A549 (cell line): ENCODE results near the gene RTN4IP1. TPM values are rescaled to one million over a fixed set of nuclear protein-coding genes. Genes with fewer than 3 reads are reported as not detected.

ENCODE experiments used
- ATAC-seq, 2 experiments: fragments of 200-7000 bp in 1 of 2; fragments of >200 bp in 1 of 2; cut with Nextera tagmentation in 1 of 2; cut with Tn5 transposase in 1 of 2; 3 replicates each; pipeline versions ENCODE4 v1.8.0 to v1.9.1; 2018 to 2020; ENCODE audit warnings: mild to moderate bottlenecking in 1 of 2, moderate library complexity in 1 of 2
- CTCF ChIA-PET: fragments of 300-600 bp; sonication (Branson Sonifier 250); formaldehyde crosslinking; extraction: SDS; loops from one replicate; lab custom pipeline; 2021; ENCODE audit warnings: antibody characterized with exemption, inconsistent platforms; lab: Yijun Ruan, JAX
- POLR2A ChIA-PET: fragments of 350-600 bp; formaldehyde crosslinking; extraction: SDS; loops from one replicate; lab custom pipeline; 2021; ENCODE audit warnings: antibody characterized with exemption, inconsistent platforms; lab: Yijun Ruan, JAX
- DNase-seq, 2 experiments: peaks; one replicate each; pipeline versions ENCODE4 v3.0.0 to v3.0.0-alpha.2; 2011 to 2016; ENCODE audit warnings: low read depth in 1 of 2, low spot score in 1 of 2
- FAIRE-seq: peaks from 2 replicates; lab custom pipeline; 2011; peaks lifted over from hg19 to GRCh38; lab: Jason Lieb, UNC
- H3K27ac ChIP-seq, 2 experiments: fragments of >200 bp; sonication (Bioruptor Twin); formaldehyde crosslinking; 3 replicates each; pipeline ENCODE4 v1.5.1; 2016 to 2017
- H3K4me1 ChIP-seq: fragments of >200 bp; sonication (Bioruptor Twin); formaldehyde crosslinking; 3 replicates; pipeline ENCODE4 v1.6.1; 2016
- H3K4me2 ChIP-seq: fragments of >200 bp; sonication (Bioruptor Twin); formaldehyde crosslinking; 3 replicates; pipeline ENCODE4 v1.6.1; 2016
- H3K4me3 ChIP-seq: fragments of >200 bp; sonication (Bioruptor Twin); formaldehyde crosslinking; 3 replicates; pipeline ENCODE4 v1.5.1; 2016
- H3K9me3 ChIP-seq: fragments of >200 bp; sonication (Bioruptor Twin); formaldehyde crosslinking; 3 replicates; pipeline ENCODE4 v1.6.1; 2016
- CHD2 ChIP-seq: fragments of 150-350 bp; IDR thresholded peaks from 2 replicates; pipeline ENCODE4 v1.6.1; 2014; ENCODE audit warnings: low read length; ENCODE audit not compliant: partially characterized antibody
- FOSB ChIP-seq: fragments of 250-450 bp; sonication (Bioruptor Pico); IDR thresholded peaks from 2 replicates; pipeline ENCODE4 v1.5.0; 2020; ENCODE audit warnings: mild to moderate bottlenecking, moderate library complexity
- FOSL2 ChIP-seq, 2 experiments: fragments of 450-650 bp in 1 of 2; fragments of >200 bp in 1 of 2; sonication (Bioruptor Twin) in 1 of 2; formaldehyde crosslinking; IDR thresholded peaks; 2 replicates each; pipeline versions ENCODE4 v1.5.0 to v1.6.1; 2016 to 2020; ENCODE audit warnings: mild to moderate bottlenecking in 1 of 2, moderate library complexity in 1 of 2
- HOXA7 ChIP-seq: fragments of 250-450 bp; sonication (Bioruptor Pico); IDR thresholded peaks from 2 replicates; pipeline ENCODE4 v1.5.0; 2020; ENCODE audit warnings: mild to moderate bottlenecking, moderate library complexity
- HOXB13 ChIP-seq: fragments of 250-450 bp; sonication (Bioruptor Pico); IDR thresholded peaks from 2 replicates; pipeline ENCODE4 v1.5.0; 2020; ENCODE audit warnings: low read depth, mild to moderate bottlenecking, moderate library complexity
- HOXB5 ChIP-seq: fragments of 250-450 bp; sonication (Bioruptor Pico); IDR thresholded peaks from 2 replicates; pipeline ENCODE4 v1.5.0; 2020; ENCODE audit warnings: mild to moderate bottlenecking, moderate library complexity
- JUNB ChIP-seq: fragments of >200 bp; sonication (Bioruptor Twin); formaldehyde crosslinking; IDR thresholded peaks from 2 replicates; pipeline ENCODE4 v1.6.1; 2016
- KDM1A ChIP-seq: fragments of 200-600 bp; sonication (generic); IDR thresholded peaks from 2 replicates; pipeline ENCODE4 v1.6.1; 2016; ENCODE audit warnings: low read depth, mild to moderate bottlenecking
- KDM5A ChIP-seq: fragments of 200-600 bp; sonication (generic); IDR thresholded peaks from 2 replicates; pipeline ENCODE4 v1.6.1; 2016; ENCODE audit warnings: antibody characterized with exemption, mild to moderate bottlenecking
- MAFK ChIP-seq: fragments of 450-650 bp; IDR thresholded peaks from 2 replicates; pipeline ENCODE4 v1.6.1; 2014; ENCODE audit not compliant: partially characterized antibody
- NFE2L2 ChIP-seq: fragments of 150-350 bp; conservative IDR thresholded peaks from 2 replicates; pipeline ENCODE4 v1.6.1; 2014; ENCODE audit warnings: low read length
- NPAS2 ChIP-seq: fragments of 250-450 bp; sonication (Bioruptor Pico); IDR thresholded peaks from 2 replicates; pipeline ENCODE4 v1.8.0; 2022; ENCODE audit warnings: mild to moderate bottlenecking, moderate library complexity, borderline replicate concordance
- PHF8 ChIP-seq: fragments of 200-600 bp; sonication (generic); IDR thresholded peaks from 2 replicates; pipeline ENCODE4 v1.6.1; 2016; ENCODE audit warnings: low read depth, mild to moderate bottlenecking, antibody characterized with exemption, moderate library complexity, borderline replicate concordance
- POLR2AphosphoS2 ChIP-seq: conservative IDR thresholded peaks from 2 replicates; pipeline ENCODE4 v1.6.1; 2012; ENCODE audit warnings: low read length, improper control_type of control experiment, inconsistent platforms
- RARB ChIP-seq: fragments of 250-450 bp; sonication (Bioruptor Pico); IDR thresholded peaks from 2 replicates; pipeline ENCODE4 v1.8.0; 2021; ENCODE audit warnings: mild to moderate bottlenecking, moderate library complexity
- SREBF2 ChIP-seq: fragments of 450-650 bp; IDR thresholded peaks from 2 replicates; pipeline ENCODE4 v1.6.1; 2014; ENCODE audit warnings: mild to moderate bottlenecking, moderate library complexity
- TFCP2L1 ChIP-seq: fragments of 250-450 bp; sonication (Bioruptor Pico); IDR thresholded peaks from 2 replicates; pipeline ENCODE4 v1.5.0; 2021; ENCODE audit warnings: mild to moderate bottlenecking
- TP53 ChIP-seq: fragments of 250-450 bp; sonication (Bioruptor Pico); IDR thresholded peaks from 2 replicates; pipeline ENCODE4 v1.5.0; 2021; ENCODE audit warnings: mild to moderate bottlenecking, moderate library complexity
- ZFP36 ChIP-seq: fragments of 450-650 bp; IDR thresholded peaks from 2 replicates; pipeline ENCODE4 v1.6.1; 2014; ENCODE audit warnings: borderline replicate concordance; ENCODE audit not compliant: partially characterized antibody
- ZSCAN20 ChIP-seq: fragments of 250-450 bp; sonication (Bioruptor Pico); IDR thresholded peaks from 2 replicates; pipeline ENCODE4 v1.8.0; 2022; ENCODE audit warnings: mild to moderate bottlenecking, moderate library complexity
- WGBS: methylation state at CpG from one replicate; pipeline ENCODE4 v1.1.6; 2017; ENCODE audit errors: missing lambda C conversion rate; 5-methylcytosine and 5-hydroxymethylcytosine counted together
- polyA plus RNA-seq, 4 experiments: library from polyadenylated mRNA; depleted of rRNA in 3 of 4; stranded (reverse); fragments of >200 nt; fragmentation: RNase III in 1 of 4; extraction: RNeasy Plus Mini Kit Qiagen cat#74134 plus additional on column Dnase treatment in 1 of 4; gene quantifications; 2 replicates in 3 of 4; 3 replicates in 1 of 4; pipeline ENCODE4 v1.2.3, GENCODE V29; 2011 to 2017
- TF ChIP-seq, protein P1 (sequence below): IDR thresholded peaks from 2 replicates; pipeline ENCODE4 v1.6.1; 2012
- TF ChIP-seq, protein P2 (sequence below): fragments of 450-650 bp; IDR thresholded peaks from 2 replicates; pipeline ENCODE4 v1.6.1; 2014; ENCODE audit warnings: antibody characterized with exemption
- TF ChIP-seq, protein P3 (sequence below): IDR thresholded peaks from 2 replicates; pipeline ENCODE4 v1.6.1; 2012

Gene RTN4IP1
- polyA plus RNA-seq, 2 of the 4 experiments (the other 2 are of a cell fraction), result 13.9 to 15.1 TPM

DNA sequence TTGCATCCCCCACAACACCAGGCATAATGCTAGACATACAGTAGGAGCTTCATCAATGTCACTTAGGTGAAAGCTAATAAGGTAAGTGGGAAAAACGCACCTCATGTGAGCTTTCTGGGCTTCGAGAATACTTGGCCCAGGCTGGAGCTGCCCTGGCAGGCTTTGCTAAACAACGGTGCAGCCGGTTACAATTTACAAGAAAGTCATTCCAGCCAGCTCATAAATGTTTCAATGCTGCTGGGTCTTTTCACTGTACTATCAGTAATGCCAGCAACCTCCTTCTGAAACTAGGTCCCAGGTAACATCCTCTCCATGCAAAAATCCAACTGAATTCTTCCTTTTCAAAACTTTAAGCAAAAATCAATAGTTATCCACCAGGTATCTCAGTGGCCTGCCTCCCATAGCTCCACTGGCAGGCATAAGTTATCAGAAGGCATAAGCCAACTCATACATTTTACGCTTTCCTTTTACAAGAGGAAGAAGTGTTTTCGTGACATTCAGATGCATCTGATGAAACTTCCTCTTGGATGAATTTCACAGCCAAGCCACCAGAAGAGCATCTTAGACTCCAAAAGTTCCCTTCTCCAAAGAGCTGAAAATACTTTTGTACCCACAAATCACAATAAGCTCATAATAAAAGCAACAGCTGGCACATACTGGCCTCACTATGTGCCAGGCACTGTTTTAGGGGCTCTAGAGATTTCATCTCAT, 56.3 kb downstream of the RTN4IP1 start:
- ChIA-PET CTCF (interaction anchor here (1.1 to 2.1 kb wide), 5 partner anchors 11 to 428 kb away, joined by 3 to 12 read pairs (median 3); no protein-coding TSS in a partner anchor), POLR2A (no interaction called here)
- ATAC-seq (no peak), FAIRE-seq (no peak), DNase-seq (no peak)
- WGBS, result 96% methylated on average over 6 of the region's 6 CpGs
- H3K4me2 ChIP-seq, result no peak overlapping the region
- TF ChIP-seq, protein P1, sequence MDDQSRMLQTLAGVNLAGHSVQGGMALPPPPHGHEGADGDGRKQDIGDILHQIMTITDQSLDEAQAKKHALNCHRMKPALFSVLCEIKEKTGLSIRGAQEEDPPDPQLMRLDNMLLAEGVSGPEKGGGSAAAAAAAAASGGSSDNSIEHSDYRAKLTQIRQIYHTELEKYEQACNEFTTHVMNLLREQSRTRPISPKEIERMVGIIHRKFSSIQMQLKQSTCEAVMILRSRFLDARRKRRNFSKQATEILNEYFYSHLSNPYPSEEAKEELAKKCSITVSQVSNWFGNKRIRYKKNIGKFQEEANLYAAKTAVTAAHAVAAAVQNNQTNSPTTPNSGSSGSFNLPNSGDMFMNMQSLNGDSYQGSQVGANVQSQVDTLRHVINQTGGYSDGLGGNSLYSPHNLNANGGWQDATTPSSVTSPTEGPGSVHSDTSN, result no peak
- TF ChIP-seq HOXB13 (CRISPR knock-in tag) (no peak), POLR2AphosphoS2 (no peak), SREBF2 (no peak), NPAS2 (CRISPR knock-in tag) (no peak), TP53 (CRISPR knock-in tag) (no peak), FOSB (CRISPR knock-in tag) (no peak), MAFK (no peak), RARB (no peak), KDM1A (no peak), FOSL2 (IDR thresholded peaks at IDR 0.05) (no peak), FOSL2 (CRISPR knock-in tag; IDR thresholded peaks at IDR 0.05) (no peak), ZSCAN20 (CRISPR knock-in tag) (no peak), PHF8 (no peak), NFE2L2 (no peak), ZFP36 (no peak), JUNB (no peak), TFCP2L1 (no peak), HOXA7 (CRISPR knock-in tag) (no peak)
- TF ChIP-seq, protein P2, sequence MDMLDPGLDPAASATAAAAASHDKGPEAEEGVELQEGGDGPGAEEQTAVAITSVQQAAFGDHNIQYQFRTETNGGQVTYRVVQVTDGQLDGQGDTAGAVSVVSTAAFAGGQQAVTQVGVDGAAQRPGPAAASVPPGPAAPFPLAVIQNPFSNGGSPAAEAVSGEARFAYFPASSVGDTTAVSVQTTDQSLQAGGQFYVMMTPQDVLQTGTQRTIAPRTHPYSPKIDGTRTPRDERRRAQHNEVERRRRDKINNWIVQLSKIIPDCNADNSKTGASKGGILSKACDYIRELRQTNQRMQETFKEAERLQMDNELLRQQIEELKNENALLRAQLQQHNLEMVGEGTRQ, result no peak
- TF ChIP-seq, protein P3, sequence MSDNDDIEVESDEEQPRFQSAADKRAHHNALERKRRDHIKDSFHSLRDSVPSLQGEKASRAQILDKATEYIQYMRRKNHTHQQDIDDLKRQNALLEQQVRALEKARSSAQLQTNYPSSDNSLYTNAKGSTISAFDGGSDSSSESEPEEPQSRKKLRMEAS, result no peak
- H3K27ac ChIP-seq, result no peak overlapping the region
- H3K9me3 ChIP-seq, result no peaks in the 10 kb centered on the region
- no peak overlapping the region for H3K4me3 ChIP-seq
- H3K4me1 ChIP-seq, result peaks cover 9% of the 10 kb centered on the region; the same call in 1 of the 3 replicates

DNA sequence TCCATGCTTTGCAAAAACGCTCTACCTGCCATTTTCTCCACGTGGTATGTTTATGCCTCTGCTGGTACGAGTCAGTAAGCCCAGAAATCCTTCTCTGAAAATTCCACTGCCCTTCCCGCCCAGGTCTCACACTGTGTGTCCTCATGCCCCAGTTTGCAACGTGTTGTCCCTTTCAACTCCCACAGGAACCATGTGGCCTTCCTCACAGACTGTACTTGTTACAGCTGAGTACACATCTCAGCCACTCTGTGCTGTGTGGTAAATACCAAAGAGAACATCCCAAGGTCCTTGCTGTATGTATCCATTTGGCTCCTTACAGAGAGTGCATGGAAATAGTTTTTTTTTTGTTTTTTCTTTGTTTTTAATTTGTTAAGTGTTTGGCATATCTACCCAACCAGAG, 56.9 kb downstream of the RTN4IP1 start:
- FAIRE-seq (no peak), DNase-seq (no peak), ATAC-seq (no peak)
- ChIA-PET POLR2A (no interaction called here), CTCF (interaction anchor here (1.6 to 2.1 kb wide), 3 partner anchors 128 to 429 kb away, joined by 3 to 12 read pairs (median 8); no protein-coding TSS in a partner anchor)
- H3K9me3 ChIP-seq, result no peaks in the 10 kb centered on the region
- TF ChIP-seq KDM5A (no peak), ZFP36 (no peak), HOXB5 (no peak)
- WGBS, result 71% methylated on average over 5 of the region's 5 CpGs
- peaks cover 9% of the 10 kb centered on the region; the same call in 1 of the 3 replicates for H3K4me1 ChIP-seq
- no peak overlapping the region for H3K4me2 ChIP-seq
- no peak overlapping the region for H3K27ac ChIP-seq
- no peak overlapping the region for H3K4me3 ChIP-seq

DNA sequence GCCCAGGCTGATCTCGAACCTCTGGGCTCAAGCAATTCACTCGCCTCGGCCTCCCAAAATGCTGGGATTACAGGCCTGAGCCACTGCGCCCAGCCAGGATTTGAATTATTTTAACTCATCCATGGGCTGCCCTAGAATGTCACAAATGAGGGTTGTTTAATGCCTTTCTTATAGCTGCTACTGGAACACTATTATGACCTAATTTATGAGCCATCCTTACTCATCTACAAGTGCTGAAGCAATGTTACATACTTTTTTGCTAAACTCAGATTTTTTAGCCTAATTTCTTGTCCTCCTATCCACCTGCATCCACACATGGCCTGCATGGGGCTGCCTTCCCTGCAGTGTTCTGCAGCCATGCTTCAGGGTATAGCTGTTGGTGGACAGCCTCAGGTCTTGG, 59.9 kb downstream of the RTN4IP1 start:
- CTCF ChIA-PET, result interaction anchor here (1.3 to 17.8 kb wide), 6 partner anchors 8 to 410 kb away, joined by 3 to 195 read pairs (median 7); no protein-coding TSS in a partner anchor
- no peak overlapping the region for H3K4me2 ChIP-seq
- no peak overlapping the region for H3K4me3 ChIP-seq
- DNase-seq (no peak), ATAC-seq (no peak), FAIRE-seq (no peak)
- 67% methylated on average over 4 of the region's 4 CpGs for WGBS
- peaks cover 10% of the 10 kb centered on the region for H3K4me1 ChIP-seq
- no peak overlapping the region for H3K27ac ChIP-seq
- H3K9me3 ChIP-seq, result no peaks in the 10 kb centered on the region
- TF ChIP-seq CHD2, result no peak
- POLR2A ChIA-PET, result no interaction called here
